Activated CD8-positive, alpha-beta T cell treated with anti-CD3 and anti-CD28 coated beads, Interleukin-2, amount 10 ng/mL, durations not matched to agents 7 days and 5 days (primary cell): ENCODE results near the gene EBF3. TPM values are rescaled to one million over a fixed set of nuclear protein-coding genes. Genes with fewer than 3 reads are reported as not detected.

Source experiments
- ATAC-seq: fragments of 150-1000 bp; cut with Tn5 transposase; one replicate; pipeline ENCODE4 v1.10.0; 2021; ENCODE audit warnings: moderate library complexity
- CTCF ChIA-PET: fragments of 350-600 bp; sonication (Branson Sonifier 250); formaldehyde crosslinking; loops from one replicate; lab custom pipeline; 2021; ENCODE audit warnings: antibody characterized with exemption; lab: Charles Lee
- POLR2A ChIA-PET: fragments of 350-600 bp; sonication (Branson Sonifier 250); formaldehyde crosslinking; loops from one replicate; lab custom pipeline; 2021; ENCODE audit warnings: antibody characterized with exemption; lab: Charles Lee
- DNase-seq: peaks from one replicate; pipeline ENCODE4 v3.0.0-alpha.2; 2020
- H3K27ac Mint-ChIP-seq: one replicate; pipeline ENCODE4 v1.8.0; 2021; ENCODE audit warnings: mild to moderate bottlenecking, mixed read lengths
- H3K27me3 Mint-ChIP-seq: one replicate; pipeline ENCODE4 v1.8.0; 2021; ENCODE audit warnings: low read depth, mixed read lengths
- H3K36me3 Mint-ChIP-seq: one replicate; pipeline ENCODE4 v1.8.0; 2021; ENCODE audit warnings: low read depth, mixed read lengths
- H3K4me1 Mint-ChIP-seq: one replicate; pipeline ENCODE4 v1.8.0; 2021; ENCODE audit warnings: low read depth, mixed read lengths
- H3K4me3 Mint-ChIP-seq: one replicate; pipeline ENCODE4 v1.8.0; 2021; ENCODE audit warnings: mild to moderate bottlenecking, mixed read lengths
- H3K9me3 Mint-ChIP-seq: one replicate; pipeline ENCODE4 v1.8.0; 2022; ENCODE audit warnings: mixed read lengths; ENCODE audit not compliant: insufficient read depth
- total RNA-seq, 2 experiments: library from RNA; stranded (reverse); gene quantifications; one replicate each; pipeline ENCODE4 v1.2.3, GENCODE V29; 2021

The EBF3 gene
- total RNA-seq, 2 experiments from 2014 or later = not detected

- Mint-ChIP-seq H3K4me1 (no peaks in the 10 kb centered on the region), H3K27ac (no peak overlapping the region), H3K27me3 (no peaks in the 10 kb centered on the region), H3K9me3 (no peaks in the 10 kb centered on the region), H3K4me3 (no peak overlapping the region), H3K36me3 (no peaks in the 10 kb centered on the region)
- no peak for DNase-seq
- CTCF ChIA-PET = no interaction called here
- no peak for ATAC-seq
- POLR2A ChIA-PET = no interaction called here
Observed at GRCh38 chr10:129864601-129865126, 99.4 kb downstream of the EBF3 start.

- Mint-ChIP-seq H3K9me3 (no peaks in the 10 kb centered on the region), H3K27ac (no peak overlapping the region), H3K4me1 (no peaks in the 10 kb centered on the region), H3K4me3 (no peak overlapping the region), H3K27me3 (no peaks in the 10 kb centered on the region), H3K36me3 (no peaks in the 10 kb centered on the region)
- DNase-seq = no peak
- ChIA-PET POLR2A (no interaction called here), CTCF (no interaction called here)
- no peak for ATAC-seq
Observed at GRCh38 chr10:129864082-129864481, 100.0 kb downstream of the EBF3 start.

GRCh38 chr10:129863201-129863663 is 100.8 kb downstream of the EBF3 start:
- Mint-ChIP-seq H3K27ac (no peak overlapping the region), H3K4me1 (no peaks in the 10 kb centered on the region), H3K27me3 (no peaks in the 10 kb centered on the region), H3K9me3 (no peaks in the 10 kb centered on the region), H3K36me3 (no peaks in the 10 kb centered on the region), H3K4me3 (no peak overlapping the region)
- ChIA-PET POLR2A (no interaction called here), CTCF (no interaction called here)
- no peak for DNase-seq
- ATAC-seq = no peak

GRCh38 chr10:129861776-129862531 is 102.1 kb downstream of the EBF3 start:
- Mint-ChIP-seq H3K4me3 (no peak overlapping the region), H3K4me1 (no peaks in the 10 kb centered on the region), H3K9me3 (no peaks in the 10 kb centered on the region), H3K27ac (no peak overlapping the region), H3K36me3 (no peaks in the 10 kb centered on the region), H3K27me3 (no peaks in the 10 kb centered on the region)
- ATAC-seq (no peak), DNase-seq (no peak)
- CTCF ChIA-PET = no interaction called here
- POLR2A ChIA-PET = no interaction called here

- H3K4me1 Mint-ChIP-seq = no peaks in the 10 kb centered on the region
- DNase-seq = no peak
- H3K9me3 Mint-ChIP-seq = no peaks in the 10 kb centered on the region
- ChIA-PET POLR2A (no interaction called here), CTCF (no interaction called here)
- no peak overlapping the region for H3K4me3 Mint-ChIP-seq
- ATAC-seq = no peak
- H3K27me3 Mint-ChIP-seq = no peaks in the 10 kb centered on the region
- no peak overlapping the region for H3K27ac Mint-ChIP-seq
- no peaks in the 10 kb centered on the region for H3K36me3 Mint-ChIP-seq
Observed at GRCh38 chr10:129860396-129860795, 103.7 kb downstream of the EBF3 start.

- no peak overlapping the region for H3K4me3 Mint-ChIP-seq
- POLR2A ChIA-PET = no interaction called here
- H3K27me3 Mint-ChIP-seq = no peaks in the 10 kb centered on the region
- DNase-seq (no peak), ATAC-seq (no peak)
- H3K9me3 Mint-ChIP-seq = no peaks in the 10 kb centered on the region
- H3K36me3 Mint-ChIP-seq = no peaks in the 10 kb centered on the region
- CTCF ChIA-PET = no interaction called here
- no peak overlapping the region for H3K27ac Mint-ChIP-seq
- H3K4me1 Mint-ChIP-seq = no peaks in the 10 kb centered on the region
Observed at GRCh38 chr10:129859536-129859935, 104.5 kb downstream of the EBF3 start.

- ChIA-PET CTCF (no interaction called here), POLR2A (no interaction called here)
- ATAC-seq = no peak
- Mint-ChIP-seq H3K9me3 (no peaks in the 10 kb centered on the region), H3K4me1 (no peaks in the 10 kb centered on the region), H3K27me3 (no peaks in the 10 kb centered on the region), H3K27ac (no peak overlapping the region), H3K4me3 (no peak overlapping the region), H3K36me3 (no peaks in the 10 kb centered on the region)
- no peak for DNase-seq
Observed at GRCh38 chr10:129857242-129857960, 106.7 kb downstream of the EBF3 start.

- DNase-seq (no peak), ATAC-seq (no peak)
- Mint-ChIP-seq H3K9me3 (no peaks in the 10 kb centered on the region), H3K4me1 (no peaks in the 10 kb centered on the region), H3K4me3 (no peak overlapping the region), H3K36me3 (no peaks in the 10 kb centered on the region), H3K27ac (no peak overlapping the region), H3K27me3 (no peaks in the 10 kb centered on the region)
- ChIA-PET CTCF (no interaction called here), POLR2A (no interaction called here)
Observed at GRCh38 chr10:129855836-129856563, 108.1 kb downstream of the EBF3 start.

- no peak for DNase-seq
- H3K4me3 Mint-ChIP-seq = no peak overlapping the region
- POLR2A ChIA-PET = no interaction called here
- H3K9me3 Mint-ChIP-seq = no peaks in the 10 kb centered on the region
- H3K36me3 Mint-ChIP-seq = no peaks in the 10 kb centered on the region
- no peak for ATAC-seq
- H3K27me3 Mint-ChIP-seq = no peaks in the 10 kb centered on the region
- H3K4me1 Mint-ChIP-seq = no peaks in the 10 kb centered on the region
- no peak overlapping the region for H3K27ac Mint-ChIP-seq
- CTCF ChIA-PET = no interaction called here
Observed at GRCh38 chr10:129854796-129855705, 109.0 kb downstream of the EBF3 start.

- H3K4me1 Mint-ChIP-seq = no peaks in the 10 kb centered on the region
- H3K36me3 Mint-ChIP-seq = no peaks in the 10 kb centered on the region
- H3K9me3 Mint-ChIP-seq = no peaks in the 10 kb centered on the region
- ATAC-seq (no peak), DNase-seq (no peak)
- H3K4me3 Mint-ChIP-seq = no peak overlapping the region
- H3K27ac Mint-ChIP-seq = no peak overlapping the region
- ChIA-PET CTCF (interaction anchor here (1.1 to 1.4 kb wide), 2 partner anchors 22 to 256 kb away, joined by 3 to 4 read pairs; no protein-coding TSS in a partner anchor), POLR2A (no interaction called here)
- H3K27me3 Mint-ChIP-seq = no peaks in the 10 kb centered on the region
Observed at GRCh38 chr10:129854158-129854557, 109.9 kb downstream of the EBF3 start.

GRCh38 chr10:129853562-129853903 is 110.5 kb downstream of the EBF3 start:
- no peaks in the 10 kb centered on the region for H3K36me3 Mint-ChIP-seq
- no peak for DNase-seq
- H3K4me1 Mint-ChIP-seq = no peaks in the 10 kb centered on the region
- H3K27me3 Mint-ChIP-seq = no peaks in the 10 kb centered on the region
- no peak for ATAC-seq
- CTCF ChIA-PET = interaction anchor here (1.1 to 1.5 kb wide), 3 partner anchors 23 to 822 kb away, joined by 3 to 4 read pairs (median 3); no protein-coding TSS in a partner anchor
- no peaks in the 10 kb centered on the region for H3K9me3 Mint-ChIP-seq
- H3K4me3 Mint-ChIP-seq = no peak overlapping the region
- H3K27ac Mint-ChIP-seq = no peak overlapping the region
- POLR2A ChIA-PET = no interaction called here
